ENCODE data around the gene ABHD16A. TPM values are rescaled to one million over a fixed set of nuclear protein-coding genes. Genes with fewer than 3 reads are reported as not detected.

The ABHD16A gene
- total and polyA plus RNA-seq, 8 donors = 15.1 to 122 (median 46.8) TPM

DNA sequence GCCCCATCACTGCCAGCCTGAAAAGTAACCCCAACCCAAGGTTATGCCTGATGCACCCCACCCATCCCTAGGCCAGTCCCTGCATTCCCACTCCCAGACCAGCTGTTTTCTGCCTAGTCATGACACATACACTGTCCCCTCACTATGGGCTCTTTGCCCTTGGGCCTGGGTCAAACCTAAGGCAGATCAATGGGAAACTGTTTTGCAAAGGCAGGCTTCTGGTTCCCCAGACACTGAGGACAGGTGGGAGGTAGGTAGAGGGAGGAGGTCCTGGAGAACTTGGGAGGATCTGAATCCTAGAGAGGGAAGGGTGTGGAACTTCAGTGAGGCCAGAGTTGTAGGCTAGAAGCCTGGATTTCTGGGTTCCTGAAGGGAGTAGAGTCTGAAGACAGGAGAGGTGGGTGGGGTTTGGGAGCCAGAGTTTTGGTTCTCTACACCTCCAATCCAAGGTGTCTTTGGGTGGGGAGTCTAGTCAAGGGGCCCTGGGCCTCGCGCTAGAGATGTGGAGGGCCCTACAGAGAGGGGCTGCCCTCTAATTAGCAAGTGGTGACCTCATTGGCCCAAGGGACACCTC, 31.2 kb upstream of the ABHD16A start:
- WGBS, 5 donors = 5 to 19% (median 14%) methylated on average over 2 of the region's 2 CpGs
- peak overlapping the region; percentile 94 to 97 (median 95) for H3K27ac ChIP-seq
- DNase-seq = no peak

DNA sequence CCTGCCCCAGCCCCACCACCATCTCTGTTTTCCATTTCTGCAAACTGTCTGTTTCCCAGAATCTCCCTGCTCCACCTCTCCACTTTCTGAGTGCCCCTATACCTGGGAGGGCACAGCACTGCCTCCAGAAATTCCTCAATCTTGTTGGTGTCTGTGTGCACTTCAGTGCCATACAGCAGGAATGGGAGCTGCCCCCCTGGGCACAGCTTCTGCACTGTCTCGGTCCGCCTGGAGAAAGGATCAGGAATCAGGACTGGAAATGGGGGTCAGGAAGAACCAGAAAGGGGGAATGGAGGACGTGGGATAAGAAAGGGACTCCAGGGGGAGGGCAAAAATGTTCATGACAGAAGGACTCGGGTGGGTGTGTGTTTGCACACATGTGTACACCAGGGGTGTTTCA, 30.6 kb upstream of the ABHD16A start:
- peaks cover 36 to 41% (median 40%) of the 10 kb centered on the region in 4 donors for H3K36me3 ChIP-seq
- peak overlapping the region; percentile 94 to 97 (median 95) for H3K27ac ChIP-seq
- H3K4me1 ChIP-seq = peaks cover 51 to 80% (median 70%) of the 10 kb centered on the region in 4 donors
- WGBS, 5 donors = 62 to 77% (median 66%) methylated on average over 4 of the region's 4 CpGs
- TF ChIP-seq POLR2A (IDR thresholded peaks at IDR 0.05) (no peak), POLR2AphosphoS5 (IDR thresholded peaks at IDR 0.05) (no peak), EP300 (IDR thresholded peaks at IDR 0.05) (no peak)
- TF ChIP-seq, protein P1, sequence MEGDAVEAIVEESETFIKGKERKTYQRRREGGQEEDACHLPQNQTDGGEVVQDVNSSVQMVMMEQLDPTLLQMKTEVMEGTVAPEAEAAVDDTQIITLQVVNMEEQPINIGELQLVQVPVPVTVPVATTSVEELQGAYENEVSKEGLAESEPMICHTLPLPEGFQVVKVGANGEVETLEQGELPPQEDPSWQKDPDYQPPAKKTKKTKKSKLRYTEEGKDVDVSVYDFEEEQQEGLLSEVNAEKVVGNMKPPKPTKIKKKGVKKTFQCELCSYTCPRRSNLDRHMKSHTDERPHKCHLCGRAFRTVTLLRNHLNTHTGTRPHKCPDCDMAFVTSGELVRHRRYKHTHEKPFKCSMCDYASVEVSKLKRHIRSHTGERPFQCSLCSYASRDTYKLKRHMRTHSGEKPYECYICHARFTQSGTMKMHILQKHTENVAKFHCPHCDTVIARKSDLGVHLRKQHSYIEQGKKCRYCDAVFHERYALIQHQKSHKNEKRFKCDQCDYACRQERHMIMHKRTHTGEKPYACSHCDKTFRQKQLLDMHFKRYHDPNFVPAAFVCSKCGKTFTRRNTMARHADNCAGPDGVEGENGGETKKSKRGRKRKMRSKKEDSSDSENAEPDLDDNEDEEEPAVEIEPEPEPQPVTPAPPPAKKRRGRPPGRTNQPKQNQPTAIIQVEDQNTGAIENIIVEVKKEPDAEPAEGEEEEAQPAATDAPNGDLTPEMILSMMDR (IDR thresholded peaks at IDR 0.05) = no peak
- H3K27me3 ChIP-seq = no peaks in the 10 kb centered on the region
- H3K4me3 ChIP-seq = peak overlapping the region in 3 of 4 donors; percentile 72 to 85 (median 78)
- no peaks in the 10 kb centered on the region for H3K9me3 ChIP-seq
- no peak for DNase-seq
- intact Hi-C loops (cut with DNase I; ENCODE audit: low total_unique reads) = no loop called here

More for the DNA sequence above, 31.2 kb upstream of the ABHD16A start:
- Histone ChIP-seq H3K27me3 (no peaks in the 10 kb centered on the region), H3K4me1 (peaks cover 53 to 80% (median 70%) of the 10 kb centered on the region in 4 donors), H3K9me3 (no peaks in the 10 kb centered on the region), H3K36me3 (peaks cover 36 to 41% (median 40%) of the 10 kb centered on the region in 4 donors), H3K4me3 (peak overlapping the region; percentile 67 to 85 (median 75))
- intact Hi-C loops (cut with DNase I; ENCODE audit: low total_unique reads) = no loop called here
- TF ChIP-seq POLR2AphosphoS5 (IDR thresholded peaks at IDR 0.05) = no peak
- no peak for TF ChIP-seq POLR2A (IDR thresholded peaks at IDR 0.05)
- TF ChIP-seq EP300 (IDR thresholded peaks at IDR 0.05) = no peak
- TF ChIP-seq, protein P1 (IDR thresholded peaks at IDR 0.05) = no peak

GRCh38 chr6:31732029-31732428, 28.9 kb upstream of the ABHD16A start:
- Histone ChIP-seq H3K36me3 (peaks cover 40 to 57% (median 51%) of the 10 kb centered on the region in 4 donors), H3K4me1 (peaks cover 46 to 80% (median 66%) of the 10 kb centered on the region in 4 donors)
- intact Hi-C loops (cut with DNase I; ENCODE audit: low total_unique reads) = no loop called here

DNA sequence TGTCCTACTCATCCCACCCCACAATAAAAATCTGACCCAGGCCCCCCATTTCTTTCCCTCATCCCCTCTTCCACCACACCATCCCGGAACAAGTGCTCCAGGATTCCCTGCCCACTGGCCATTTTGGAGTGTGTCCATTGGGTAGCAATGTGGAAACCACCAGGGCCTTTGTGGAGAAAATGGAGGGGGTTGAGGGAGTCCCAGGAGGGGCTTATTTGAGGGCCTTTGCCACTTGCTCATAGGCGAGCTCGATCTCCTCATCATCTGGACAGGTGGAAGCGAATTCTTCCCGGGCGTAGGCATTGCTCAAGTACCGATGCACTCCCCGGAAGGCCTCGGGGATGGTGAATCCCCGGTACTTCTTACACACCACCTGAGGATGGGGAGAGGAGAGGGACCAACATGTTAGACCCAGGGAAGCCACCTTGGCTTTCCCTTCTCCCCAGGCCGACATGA, 27.5 kb upstream of the ABHD16A start:
- peaks cover 39 to 85% (median 59%) of the 10 kb centered on the region in 4 donors for H3K4me1 ChIP-seq
- no peaks in the 10 kb centered on the region for H3K9me3 ChIP-seq
- DNase-seq = peak in 1 of 2 donors; percentile 27
- no peaks in the 10 kb centered on the region for H3K27me3 ChIP-seq
- H3K4me3 ChIP-seq = peak overlapping the region; percentile 61 to 91 (median 82)
- TF ChIP-seq EP300 (IDR thresholded peaks at IDR 0.05) (no peak), POLR2A (IDR thresholded peaks at IDR 0.05) (no peak), POLR2AphosphoS5 (IDR thresholded peaks at IDR 0.05) (no peak)
- TF ChIP-seq, protein P1 (IDR thresholded peaks at IDR 0.05) = no peak
- peak overlapping the region; percentile 93 to 96 (median 95) for H3K27ac ChIP-seq
- intact Hi-C loops (cut with DNase I; ENCODE audit: low total_unique reads) = no loop called here
- H3K36me3 ChIP-seq = peaks cover 46 to 71% (median 65%) of the 10 kb centered on the region in 4 donors
- WGBS, 5 donors = 83 to 88% (median 86%) methylated on average over 11 of the region's 11 CpGs

More at GRCh38 chr6:31732029-31732428, 28.9 kb upstream of the ABHD16A start:
- H3K9me3 ChIP-seq = no peaks in the 10 kb centered on the region
- H3K27ac ChIP-seq = peak overlapping the region in 4 of 5 donors; percentile 15 to 96 (median 96)
- TF ChIP-seq POLR2AphosphoS5 (IDR thresholded peaks at IDR 0.05) (no peak), POLR2A (IDR thresholded peaks at IDR 0.05) (no peak), EP300 (IDR thresholded peaks at IDR 0.05) (no peak)
- TF ChIP-seq, protein P1 (IDR thresholded peaks at IDR 0.05) = no peak
- 49 to 70% (median 60%) methylated on average over 3 of the region's 3 CpGs for WGBS, 5 donors
- DNase-seq = no peak
- no peak overlapping the region for H3K4me3 ChIP-seq
- H3K27me3 ChIP-seq = no peaks in the 10 kb centered on the region
